CD4-positive, alpha-beta T cell treated with Interleukin-6 at 100 ng/mL for 8 hours (primary cell): ENCODE measurements around the gene SGCD.

Source experiments
- DNase-seq: peaks from one replicate; pipeline ENCODE4 v3.0.0-alpha.2; 2020; ENCODE audit warnings: mixed read lengths, low spot score

Gene SGCD

DNA sequence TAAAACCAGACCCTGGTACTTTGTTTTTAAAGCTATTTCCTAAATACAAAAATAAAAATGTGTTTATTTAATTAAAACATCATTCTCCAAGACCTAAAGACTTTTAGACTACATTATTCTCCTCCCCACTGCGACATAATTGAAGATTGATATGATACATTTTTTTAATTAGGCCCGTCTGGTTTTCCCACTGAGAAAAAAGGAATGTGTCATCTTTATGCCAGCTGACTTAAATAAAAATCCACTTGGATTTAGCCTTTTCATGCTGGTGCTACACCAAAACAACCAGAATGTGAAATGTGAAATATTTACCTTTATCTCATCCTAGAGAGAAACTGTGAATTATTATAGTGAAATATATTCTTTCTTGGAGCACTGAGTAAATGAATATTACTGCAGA is 367.6 kb downstream of the SGCD start:
- DNase-seq, result no peak

- DNase-seq, result no peak
Observed at GRCh38 chr5:156695774-156696173, 368.8 kb downstream of the SGCD start.

DNA sequence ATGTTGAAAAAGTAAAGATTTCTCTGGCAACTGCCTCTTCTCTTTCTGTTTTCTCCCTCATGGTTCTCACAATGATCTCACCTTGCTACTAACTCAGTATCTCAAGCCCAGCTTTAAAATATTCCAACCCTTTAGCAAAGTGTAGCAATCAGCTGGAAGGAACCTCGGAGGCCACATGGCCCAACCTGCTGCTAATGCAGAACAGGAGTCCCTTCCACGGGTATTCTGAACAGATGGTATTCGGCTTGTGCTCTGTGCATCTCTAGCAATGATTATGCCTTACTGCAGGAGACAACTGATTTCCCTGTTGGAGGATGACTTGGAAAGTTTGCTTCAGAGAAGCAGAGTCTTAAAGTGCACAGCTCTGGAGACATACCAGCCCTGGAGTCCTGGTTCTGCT is 371.4 kb downstream of the SGCD start:
- DNase-seq, result no peak

- no peak for DNase-seq
Observed at GRCh38 chr5:156699147-156699546, 372.2 kb downstream of the SGCD start.

GRCh38 chr5:156704139-156704538 is 377.2 kb downstream of the SGCD start:
- no peak for DNase-seq

- no peak for DNase-seq
Observed at GRCh38 chr5:156706631-156707030, 379.7 kb downstream of the SGCD start.

GRCh38 chr5:156707750-156708149 is 380.8 kb downstream of the SGCD start:
- no peak for DNase-seq

GRCh38 chr5:156715287-156715686 is 388.3 kb downstream of the SGCD start:
- DNase-seq, result no peak

DNA sequence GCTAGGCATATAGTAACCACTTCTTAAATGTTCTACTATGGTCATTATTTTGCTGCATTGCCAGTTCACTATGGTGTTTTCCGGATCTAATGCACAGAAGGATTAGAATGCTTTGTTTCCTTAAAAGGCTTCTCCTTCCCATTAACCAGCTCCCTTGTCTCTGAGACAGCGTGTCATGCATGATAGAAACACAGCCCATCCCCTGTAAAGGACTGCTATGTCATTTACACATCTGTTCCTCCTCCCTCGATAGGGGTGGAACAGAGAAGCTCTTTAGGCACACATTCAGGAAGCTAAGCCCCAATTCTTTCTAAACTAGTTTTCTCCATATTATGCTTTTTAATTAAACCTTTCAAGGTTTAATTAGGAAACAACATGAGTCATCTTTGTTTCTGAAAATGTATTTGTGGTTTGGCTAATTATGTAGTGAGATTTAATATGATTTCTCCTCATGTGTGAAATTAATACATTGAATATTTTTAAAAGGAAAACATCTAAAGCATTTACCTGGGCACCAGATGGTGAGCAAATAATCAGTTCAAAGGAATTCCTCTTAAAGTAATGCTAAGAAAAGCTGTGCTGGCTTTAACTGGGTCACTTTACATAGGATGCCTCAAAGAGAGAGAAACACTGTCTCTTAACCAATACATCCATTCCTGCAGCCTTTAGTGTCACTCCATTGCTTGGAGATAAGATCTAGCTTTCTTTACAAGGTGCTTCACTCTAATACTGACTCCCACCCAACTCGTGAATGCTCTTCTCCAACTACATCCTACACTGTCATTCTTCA is 389.8 kb downstream of the SGCD start:
- DNase-seq, result no peak

GRCh38 chr5:156718985-156719384 is 392.0 kb downstream of the SGCD start:
- no peak for DNase-seq

DNA sequence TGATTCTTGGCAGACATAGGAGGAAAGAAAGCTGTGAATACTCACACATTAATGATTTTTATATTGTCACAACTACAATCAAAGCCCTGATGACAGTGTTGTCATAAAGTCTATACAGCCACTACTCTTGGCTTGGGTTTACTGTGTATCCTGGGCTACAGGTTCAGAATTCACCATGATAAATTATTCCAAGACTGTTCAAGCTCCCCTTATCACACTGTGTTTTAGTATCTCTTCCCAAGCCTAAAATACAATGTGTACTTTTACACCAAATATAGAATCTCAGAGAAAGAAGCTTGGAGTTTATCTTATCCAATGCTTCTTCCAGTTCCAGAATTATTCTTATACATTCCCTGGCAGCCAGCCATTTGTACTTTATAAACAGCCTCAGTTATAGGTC is 395.4 kb downstream of the SGCD start:
- DNase-seq, result no peak

- DNase-seq, result no peak
Observed at GRCh38 chr5:156735477-156735876, 408.5 kb downstream of the SGCD start.

DNA sequence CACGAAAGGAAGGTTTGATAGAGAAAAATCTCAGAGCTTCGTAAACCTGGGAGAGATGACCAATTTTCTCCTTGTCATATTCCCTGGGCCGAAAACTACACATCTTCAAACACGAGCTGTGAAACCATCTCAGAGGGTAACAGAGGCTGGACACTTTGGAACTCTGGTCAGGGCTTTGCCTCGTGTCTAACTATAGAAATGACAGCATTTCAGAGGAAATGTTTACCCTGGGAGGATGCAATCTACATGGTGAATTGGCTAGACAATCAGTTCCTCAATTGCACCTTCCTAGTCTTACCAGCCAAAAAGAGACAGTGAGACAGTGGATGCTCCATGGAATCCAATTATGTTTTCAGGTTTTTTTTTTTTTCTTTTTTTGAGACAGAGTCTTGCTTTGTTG is 414.6 kb downstream of the SGCD start:
- DNase-seq, result no peak

DNA sequence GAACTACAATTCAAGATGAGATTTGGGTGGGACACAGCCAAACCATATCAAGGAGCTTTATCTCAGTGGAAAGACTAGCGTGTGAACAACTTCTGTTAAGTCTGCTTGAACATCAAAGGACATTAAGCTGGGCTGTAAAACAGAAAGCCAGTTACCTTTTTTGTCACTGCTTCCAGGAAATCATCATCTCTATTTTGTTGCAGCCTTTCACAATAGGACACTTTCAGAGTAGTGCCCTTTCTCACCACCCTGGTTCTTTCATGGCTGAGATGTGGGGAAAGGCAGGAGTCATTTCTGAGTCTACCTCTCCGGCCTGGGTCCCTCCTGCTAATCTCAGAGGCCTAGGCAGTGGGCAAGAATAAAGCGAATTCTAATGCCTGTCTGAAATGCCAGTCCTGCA is 426.9 kb downstream of the SGCD start:
- no peak for DNase-seq

- DNase-seq, result no peak
Observed at GRCh38 chr5:156755421-156756087, 428.6 kb downstream of the SGCD start.

DNA sequence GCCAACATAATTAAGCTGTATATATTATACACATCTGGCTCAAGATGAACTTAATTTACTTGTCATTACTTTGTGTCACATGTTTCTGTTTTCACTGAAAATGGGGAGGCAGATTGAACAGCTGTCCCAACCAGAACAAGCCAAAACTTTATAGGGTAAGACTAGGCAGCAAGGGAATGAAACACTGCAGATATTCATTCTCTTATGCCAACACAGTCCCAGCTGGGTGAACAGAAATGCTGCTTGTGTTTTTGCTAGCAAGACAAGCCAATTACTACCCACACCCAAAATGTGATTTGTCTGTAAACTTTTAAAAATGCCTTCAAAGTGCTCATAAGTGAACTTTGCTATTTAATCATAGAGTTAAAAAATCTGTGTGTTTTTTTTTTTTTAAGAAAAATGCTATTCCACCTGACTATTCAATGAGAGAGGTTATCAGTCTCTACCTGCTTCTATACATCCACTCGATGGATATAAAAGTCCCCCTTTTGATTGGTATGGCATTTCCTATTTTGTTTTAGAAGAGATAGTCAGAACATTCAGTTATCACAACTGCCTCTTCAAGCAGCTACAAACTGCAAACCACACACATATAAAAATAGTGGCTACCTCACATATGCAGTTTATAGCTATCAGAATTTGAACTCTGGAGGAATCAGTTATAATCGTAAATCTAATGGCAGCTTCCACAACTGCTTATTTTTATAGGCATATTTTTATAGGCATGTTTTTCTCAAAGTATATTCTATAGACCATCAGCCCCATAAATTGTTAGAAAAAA is 431.2 kb downstream of the SGCD start:
- no peak for DNase-seq

DNA sequence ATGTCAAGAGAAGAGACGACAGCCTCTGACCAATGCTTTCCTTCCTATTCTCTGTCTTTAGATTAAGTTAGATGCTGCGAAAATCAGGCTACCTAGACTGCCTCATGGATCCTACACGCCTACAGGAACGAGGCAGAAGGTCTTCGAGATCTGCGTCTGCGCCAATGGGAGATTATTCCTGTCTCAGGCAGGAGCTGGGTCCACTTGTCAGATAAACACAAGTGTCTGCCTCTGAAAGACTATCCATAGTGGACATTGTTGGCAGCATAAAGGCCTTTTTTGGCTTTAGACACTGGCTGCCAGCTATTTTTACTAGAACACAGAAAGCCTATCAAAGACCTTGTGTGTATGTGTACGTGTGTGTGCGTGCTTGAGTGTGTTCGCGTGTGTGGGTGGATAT is 432.2 kb downstream of the SGCD start:
- DNase-seq, result no peak

DNA sequence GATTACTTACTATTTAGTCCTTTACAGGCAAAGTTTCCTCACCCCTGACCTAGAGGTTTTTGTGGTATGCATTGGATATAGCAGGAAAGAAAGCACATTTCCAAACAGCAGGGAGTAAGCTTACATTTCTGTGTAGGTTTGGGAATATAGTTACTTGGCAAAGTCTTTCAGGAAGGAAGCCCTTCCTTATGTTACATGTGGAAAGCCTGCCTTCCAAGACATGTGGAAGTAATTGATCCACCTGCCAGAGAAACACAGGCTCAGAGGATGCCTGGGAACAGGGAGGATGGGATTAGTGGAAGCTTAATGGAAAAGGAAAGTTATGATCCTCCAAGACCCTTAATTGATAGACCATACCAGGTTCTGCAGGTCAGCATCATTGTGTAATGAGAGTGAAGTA is 435.8 kb downstream of the SGCD start:
- no peak for DNase-seq

- no peak for DNase-seq
Observed at GRCh38 chr5:156764176-156764971, 437.4 kb downstream of the SGCD start.

DNA sequence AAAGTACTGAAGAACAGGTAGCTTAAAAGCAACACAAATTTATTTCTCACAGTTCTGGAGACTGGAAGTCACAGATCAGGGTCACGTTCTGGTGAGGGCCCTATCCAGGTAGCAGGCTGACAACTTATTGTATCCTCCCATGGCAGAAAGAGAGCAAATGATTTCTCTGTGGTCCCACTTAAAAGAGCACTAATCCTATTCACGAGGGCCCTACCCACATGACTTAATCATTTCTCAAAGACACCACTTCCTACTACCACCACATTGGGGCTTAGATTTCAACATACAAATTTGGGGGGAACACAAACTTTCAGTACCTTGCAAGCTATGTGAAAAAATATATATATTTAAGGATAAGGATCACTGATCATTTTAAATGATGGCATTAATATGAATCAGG is 447.3 kb downstream of the SGCD start:
- DNase-seq, result no peak

DNA sequence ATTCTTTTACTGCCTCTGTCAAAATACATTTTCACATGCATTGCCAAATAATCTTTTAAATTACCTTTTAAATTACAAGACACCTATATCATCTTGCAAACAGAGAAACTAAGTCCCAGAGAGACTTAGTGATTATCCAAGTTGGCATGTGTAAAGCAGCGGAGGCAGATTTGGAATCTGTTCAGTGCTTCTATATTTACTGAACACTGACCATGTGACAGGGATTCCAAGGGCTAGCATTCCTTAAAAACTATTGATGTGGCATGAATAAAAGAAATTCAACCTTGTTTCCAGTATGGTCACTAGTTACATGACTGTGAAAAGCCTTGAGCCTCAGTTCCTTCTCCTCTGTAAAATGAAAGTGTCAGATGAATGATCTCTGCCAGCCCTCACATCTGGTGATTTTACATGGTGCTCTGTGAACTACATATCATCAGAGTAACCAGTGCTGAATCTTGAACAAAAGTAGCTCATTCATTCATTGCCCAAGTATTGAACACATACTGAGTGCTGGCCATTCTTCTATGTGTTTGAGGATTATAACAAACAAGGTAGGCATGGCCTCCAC is 451.3 kb downstream of the SGCD start:
- DNase-seq, result no peak

- DNase-seq, result no peak
Observed at GRCh38 chr5:156778752-156779151, 451.8 kb downstream of the SGCD start.
